Endothelial cell of umbilical vein (primary cell): ENCODE data around the gene TMEM87A. TPM values are rescaled to one million over a fixed set of nuclear protein-coding genes. Genes with fewer than 3 reads are reported as not detected.
A peak's percentile ranks its signal among the peaks of the same experiment; 100 is the strongest.

ENCODE experiments used
- BruUV-seq: library from RNA; stranded (reverse); fragments of 400-500 nt; replicated peaks from 2 replicates; lab custom pipeline; 2021; lab: Mats Ljungman, UMichigan
- CTCF ChIA-PET: fragments of 300-600, 350-600 bp; sonication (Branson Sonifier 250); formaldehyde crosslinking; loops from one replicate; lab custom pipeline; 2021; ENCODE audit warnings: antibody characterized with exemption, inconsistent platforms; lab: Charles Lee
- POLR2A ChIA-PET: fragments of 300-600, 350-600 bp; sonication (Branson Sonifier 250); formaldehyde crosslinking; loops from one replicate; lab custom pipeline; 2021; ENCODE audit warnings: antibody characterized with exemption, inconsistent platforms; lab: Charles Lee
- DNase-seq: peaks from one replicate; pipeline ENCODE4 v3.0.0-alpha.2; 2011; ENCODE audit warnings: low read depth, low spot score
- FAIRE-seq: peaks from 2 replicates; lab custom pipeline; 2011; peaks lifted over from hg19 to GRCh38; lab: Jason Lieb, UNC
- H2AFZ ChIP-seq: 2 replicates; pipeline ENCODE4 v1.6.0; 2012; ENCODE audit warnings: low read depth, low read length, control low read depth, inconsistent platforms
- H3K27ac ChIP-seq: 2 replicates; pipeline ENCODE4 v1.5.1; 2011; ENCODE audit warnings: low read depth, mild to moderate bottlenecking, control low read depth, low read length, moderate library complexity; ENCODE audit not compliant: insufficient read depth
- H3K27me3 ChIP-seq, 2 experiments: 2 replicates each; pipeline versions ENCODE4 v1.6.0 to v1.6.1; 2011; ENCODE audit warnings: low read length in 2 of 2, mixed read lengths in 1 of 2; ENCODE audit not compliant: control insufficient read depth in 2 of 2, insufficient read depth in 2 of 2
- H3K36me3 ChIP-seq, 2 experiments: 2 replicates in 1 of 2; 3 replicates in 1 of 2; pipeline ENCODE4 v1.5.1; 2011; ENCODE audit warnings: low read length in 2 of 2, mild to moderate bottlenecking in 1 of 2, moderate library complexity in 1 of 2; ENCODE audit not compliant: control insufficient read depth in 2 of 2, insufficient read depth in 2 of 2; ENCODE audit errors: extremely low read depth in 1 of 2
- H3K4me1 ChIP-seq: 3 replicates; pipeline ENCODE4 v1.5.1; 2011; ENCODE audit warnings: mild to moderate bottlenecking, low read length; ENCODE audit not compliant: control insufficient read depth, insufficient read depth; ENCODE audit errors: extremely low read depth
- H3K4me2 ChIP-seq: 2 replicates; pipeline ENCODE4 v1.6.1; 2011; ENCODE audit warnings: low read length, control low read depth, mixed read lengths; ENCODE audit not compliant: insufficient read depth
- H3K4me3 ChIP-seq, 3 experiments: fragments of 200-600 bp in 1 of 3; sonication (generic), shearing (Covaris generic) in 1 of 3; replicated peaks in 1 of 3; 2 replicates each; pipeline ENCODE4 v1.5.1; 2011 to 2016; ENCODE audit warnings: control low read depth in 3 of 3, low read length in 3 of 3, mild to moderate bottlenecking in 2 of 3, inconsistent platforms in 1 of 3, low read depth in 1 of 3, moderate library complexity in 1 of 3; ENCODE audit not compliant: insufficient read depth in 1 of 3
- H3K79me2 ChIP-seq: 2 replicates; pipeline ENCODE4 v1.6.0; 2012; ENCODE audit warnings: low read length, inconsistent platforms; ENCODE audit not compliant: control insufficient read depth, insufficient read depth
- H3K9ac ChIP-seq: replicated peaks from 2 replicates; pipeline ENCODE3; 2011; ENCODE audit warnings: low read length, control low read depth; ENCODE audit not compliant: insufficient read depth; ENCODE audit errors: extremely low read depth
- H3K9me1 ChIP-seq: replicated peaks from 3 replicates; pipeline ENCODE4 v1.6.0; 2011; ENCODE audit warnings: mild to moderate bottlenecking, low read length; ENCODE audit not compliant: control insufficient read depth, insufficient read depth; ENCODE audit errors: extremely low read depth
- H3K9me3 ChIP-seq: replicated peaks from 2 replicates; pipeline ENCODE4 v1.5.1; 2012; ENCODE audit warnings: low read length, inconsistent platforms; ENCODE audit not compliant: control insufficient read depth, insufficient read depth
- H4K20me1 ChIP-seq: replicated peaks from 2 replicates; pipeline ENCODE3; 2011; ENCODE audit warnings: mild to moderate bottlenecking, low read length; ENCODE audit not compliant: control insufficient read depth, insufficient read depth; ENCODE audit errors: extremely low read depth
- EZH2 ChIP-seq: IDR thresholded peaks from 2 replicates; pipeline ENCODE4 v1.6.1; 2012; ENCODE audit warnings: borderline replicate concordance, low read depth, mild to moderate bottlenecking, moderate library complexity, low read length, inconsistent platforms; ENCODE audit not compliant: severe bottlenecking
- FOS ChIP-seq: IDR thresholded peaks from 2 replicates; pipeline ENCODE4 v1.6.1; 2011; ENCODE audit warnings: mild to moderate bottlenecking, low read length, moderate library complexity, borderline replicate concordance; ENCODE audit not compliant: insufficient read depth
- GATA2 ChIP-seq: IDR thresholded peaks from 2 replicates; pipeline ENCODE4 v1.7.0; 2011; ENCODE audit warnings: low read depth, mild to moderate bottlenecking, moderate library complexity, mixed read lengths, low read length; ENCODE audit not compliant: insufficient read length, insufficient read depth
- JUN ChIP-seq: IDR thresholded peaks from 2 replicates; pipeline ENCODE4 v1.6.1; 2011; ENCODE audit warnings: borderline replicate concordance, low read depth; ENCODE audit not compliant: insufficient read length, insufficient read depth
- MYC ChIP-seq: IDR thresholded peaks from one replicate; pipeline ENCODE4 v1.6.1; 2011; ENCODE audit warnings: mild to moderate bottlenecking, low read depth, low read length
- POLR2A ChIP-seq: IDR thresholded peaks from 2 replicates; pipeline ENCODE4 v1.6.1; 2012; ENCODE audit warnings: low read depth, mild to moderate bottlenecking, control low read depth, low read length
- POLR2AphosphoS5 ChIP-seq: IDR thresholded peaks from 2 replicates; pipeline ENCODE4 v1.6.1; 2012; ENCODE audit warnings: low read depth, mild to moderate bottlenecking, control low read depth, low read length, moderate library complexity; ENCODE audit not compliant: insufficient read depth
- dilution Hi-C: fragments of 300-500 bp; cut with MboI; formaldehyde crosslinking; loops from one replicate; pipeline ENCODE4 v1.15.0; 2019; ENCODE audit warnings: low sequenced_read_pairs; ENCODE audit not compliant: extremely low pct_ligation_motif_present
- intact Hi-C: fragments of 100-400 bp; cut with micrococcal nuclease; formaldehyde crosslinking; loops from one replicate; pipeline ENCODE4 v1.10.0; 2022
- microRNA counts: library from miRNA; unstranded; fragments of <30 nt; microRNA quantifications from one replicate; lab custom pipeline; 2016
- microRNA-seq: library from miRNA; unstranded; fragments of <30 nt; microRNA quantifications from one replicate; pipeline ENCODE4 v1.2.0, GENCODE V29; 2021; ENCODE audit warnings: borderline number of aligned reads, borderline replicate concordance
- polyA plus RNA-seq, 4 experiments: library from polyadenylated mRNA; depleted of rRNA in 3 of 4; stranded (reverse) in 3 of 4; unstranded in 1 of 4; fragments of >200 nt; gene quantifications; 2 replicates each; pipeline versions ENCODE4 v1.2.1 to v1.2.3, GENCODE V29; 2011 to 2012; ENCODE audit warnings: missing spikeins in 1 of 4
- small RNA-seq: library from RNA; depleted of rRNA; stranded (forward); fragments of <200 nt; gene quantifications from one replicate; pipeline ENCODE3, GENCODE V24; 2012; ENCODE audit warnings: low replicate concordance, low read depth; ENCODE audit not compliant: insufficient read depth, insufficient read length
- total RNA-seq: library from RNA; stranded (reverse); gene quantifications from 2 replicates; pipeline ENCODE4 v1.2.3, GENCODE V29; 2021
- TF ChIP-seq, protein P1 (sequence below), 2 donors: IDR thresholded peaks; 1 replicate in 1 of 2; 2 replicates in 1 of 2; pipeline ENCODE4 v1.5.1; 2011; ENCODE audit warnings: low read length in 2 of 2, mild to moderate bottlenecking in 2 of 2, moderate library complexity in 2 of 2, control low read depth in 1 of 2, inconsistent platforms in 1 of 2, low read depth in 1 of 2; ENCODE audit not compliant: insufficient read depth in 1 of 2; ENCODE audit errors: extremely low read depth in 1 of 2
- TF ChIP-seq, protein P2 (sequence below): IDR thresholded peaks from 2 replicates; pipeline ENCODE4 v1.6.1; 2011; ENCODE audit not compliant: insufficient read depth, insufficient read length

Gene TMEM87A
- total and polyA plus RNA-seq, 2 donors (not counting 3 experiments of a cell fraction or from before 2014, with no cell fraction given) = 22.3 to 41.1 TPM

DNA sequence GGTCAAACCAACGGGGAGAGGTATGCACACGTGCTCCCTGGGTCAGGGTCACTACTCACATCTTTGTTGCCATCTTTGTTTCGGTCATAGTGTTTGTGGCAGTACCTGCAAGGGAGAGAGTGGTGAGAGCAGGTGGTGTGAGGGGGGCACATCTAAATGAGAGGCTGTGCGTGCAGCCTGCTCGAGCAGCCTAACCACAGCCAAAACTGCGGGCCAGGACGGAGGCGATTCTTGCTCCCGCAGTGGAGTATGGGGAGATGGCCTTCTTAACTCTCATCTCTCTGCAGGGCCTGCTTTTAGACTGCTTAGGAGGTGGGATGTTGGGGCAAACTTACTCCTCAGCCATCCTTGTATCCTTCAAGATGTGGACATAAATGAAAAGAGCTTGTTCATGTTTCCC, 109.9 kb downstream of the TMEM87A start:
- no peak overlapping the region for H2AFZ ChIP-seq
- no peak overlapping the region for H3K27ac ChIP-seq
- H3K9me3 ChIP-seq = no peaks in the 10 kb centered on the region
- BruUV-seq = no TSS peak
- H4K20me1 ChIP-seq = no peaks in the 10 kb centered on the region
- H3K27me3 ChIP-seq = no peaks in the 10 kb centered on the region
- no peak overlapping the region for H3K4me3 ChIP-seq
- ChIA-PET POLR2A (no interaction called here), CTCF (interaction anchor here (0.6 to 1.3 kb wide), 3 partner anchors 9 to 25 kb away, joined by 3 to 5 read pairs (median 3); no protein-coding TSS in a partner anchor)
- H3K36me3 ChIP-seq = peaks cover 23 to 81% of the 10 kb centered on the region in 2 experiments
- H3K9ac ChIP-seq = no peak overlapping the region
- no peaks in the 10 kb centered on the region for H3K79me2 ChIP-seq
- H3K9me1 ChIP-seq = no peaks in the 10 kb centered on the region
- no peak for DNase-seq
- dilution Hi-C loops = no loop called here
- no peak for FAIRE-seq
- intact Hi-C loops = no loop called here
- H3K4me1 ChIP-seq = no peaks in the 10 kb centered on the region
- no peak overlapping the region for H3K4me2 ChIP-seq
- TF ChIP-seq JUN (no peak), EZH2 (no peak), MYC (no peak), POLR2A (no peak), POLR2AphosphoS5 (no peak), GATA2 (no peak), FOS (no peak)
- TF ChIP-seq, protein P1, sequence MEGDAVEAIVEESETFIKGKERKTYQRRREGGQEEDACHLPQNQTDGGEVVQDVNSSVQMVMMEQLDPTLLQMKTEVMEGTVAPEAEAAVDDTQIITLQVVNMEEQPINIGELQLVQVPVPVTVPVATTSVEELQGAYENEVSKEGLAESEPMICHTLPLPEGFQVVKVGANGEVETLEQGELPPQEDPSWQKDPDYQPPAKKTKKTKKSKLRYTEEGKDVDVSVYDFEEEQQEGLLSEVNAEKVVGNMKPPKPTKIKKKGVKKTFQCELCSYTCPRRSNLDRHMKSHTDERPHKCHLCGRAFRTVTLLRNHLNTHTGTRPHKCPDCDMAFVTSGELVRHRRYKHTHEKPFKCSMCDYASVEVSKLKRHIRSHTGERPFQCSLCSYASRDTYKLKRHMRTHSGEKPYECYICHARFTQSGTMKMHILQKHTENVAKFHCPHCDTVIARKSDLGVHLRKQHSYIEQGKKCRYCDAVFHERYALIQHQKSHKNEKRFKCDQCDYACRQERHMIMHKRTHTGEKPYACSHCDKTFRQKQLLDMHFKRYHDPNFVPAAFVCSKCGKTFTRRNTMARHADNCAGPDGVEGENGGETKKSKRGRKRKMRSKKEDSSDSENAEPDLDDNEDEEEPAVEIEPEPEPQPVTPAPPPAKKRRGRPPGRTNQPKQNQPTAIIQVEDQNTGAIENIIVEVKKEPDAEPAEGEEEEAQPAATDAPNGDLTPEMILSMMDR (IDR thresholded peaks at IDR 0.05; ENCODE audit: extremely low read depth in 1 of 2, insufficient read depth in 1 of 2, low read depth in 1 of 2, low read length in 2 of 2) = no peak
- TF ChIP-seq, protein P2, sequence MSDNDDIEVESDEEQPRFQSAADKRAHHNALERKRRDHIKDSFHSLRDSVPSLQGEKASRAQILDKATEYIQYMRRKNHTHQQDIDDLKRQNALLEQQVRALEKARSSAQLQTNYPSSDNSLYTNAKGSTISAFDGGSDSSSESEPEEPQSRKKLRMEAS = no peak

MicroRNAs within 50 kb of the gene (microRNA counts, 767-probe panel; counts per million panel counts)
- microRNA hsa-miR-627 (lab: Ali Mortazavi, UCI) = 723 counts per million, percentile 96 among the panel's probes with 10 or more counts

Small RNA genes lying within 50 kb of the gene (microRNA-seq; reads per million reads assigned to microRNA genes)
- 50.7 reads per million, percentile 47 among the genes with 10 or more reads in this experiment for gene MIR627

Small RNA genes lying within 50 kb of the gene (small RNA-seq; reads per million reads assigned to genes)
- gene MIR627 = 8.5 reads per million, percentile 56 among the genes with 10 or more reads in this experiment

Other genes with a start within 250 kb of the TMEM87A start
- not detected in 2 replicates for gene PLA2G4D, start 178.9 kb downstream of the TMEM87A start, total RNA-seq
- gene PLA2G4D, start 178.9 kb downstream of the TMEM87A start, polyA plus RNA-seq = not detected in 2 replicates
- not detected in 2 replicates for gene PLA2G4F, start 116.8 kb downstream of the TMEM87A start, total RNA-seq
- gene PLA2G4F, start 116.8 kb downstream of the TMEM87A start, polyA plus RNA-seq = not detected in 2 replicates
- gene VPS39, start 65.1 kb downstream of the TMEM87A start, total RNA-seq = 50.2 and 56.7 TPM in 2 replicates
- gene VPS39, start 65.1 kb downstream of the TMEM87A start, polyA plus RNA-seq = 51.1 and 56.5 TPM in 2 replicates
- gene GANC, start 232 bp downstream of the TMEM87A start, total RNA-seq = 17.8 and 20.0 TPM in 2 replicates
- gene GANC, start 232 bp downstream of the TMEM87A start, polyA plus RNA-seq = 8.5 and 8.7 TPM in 2 replicates
- gene CAPN3, start 86.1 kb upstream of the TMEM87A start, total RNA-seq = 0.51 and 2.2 TPM in 2 replicates
- gene CAPN3, start 86.1 kb upstream of the TMEM87A start, polyA plus RNA-seq = 3.7 and 3.9 TPM in 2 replicates
- gene ZNF106, start 217.7 kb upstream of the TMEM87A start, total RNA-seq = 51.2 and 53.5 TPM in 2 replicates
- gene ZNF106, start 217.7 kb upstream of the TMEM87A start, polyA plus RNA-seq = 16.7 and 18.9 TPM in 2 replicates
- gene SNAP23, start 222.2 kb upstream of the TMEM87A start, total RNA-seq = 126 and 141 TPM in 2 replicates
- gene SNAP23, start 222.2 kb upstream of the TMEM87A start, polyA plus RNA-seq = 56.5 and 152 TPM in 2 replicates